ENCODE measurements around the gene UQCC3.
"Not testable (repeated sequence)": the region's sequence is repeated elsewhere in the genome, so short reads cannot be mapped to it uniquely, and the experiment has no call there.

The UQCC3 gene

DNA sequence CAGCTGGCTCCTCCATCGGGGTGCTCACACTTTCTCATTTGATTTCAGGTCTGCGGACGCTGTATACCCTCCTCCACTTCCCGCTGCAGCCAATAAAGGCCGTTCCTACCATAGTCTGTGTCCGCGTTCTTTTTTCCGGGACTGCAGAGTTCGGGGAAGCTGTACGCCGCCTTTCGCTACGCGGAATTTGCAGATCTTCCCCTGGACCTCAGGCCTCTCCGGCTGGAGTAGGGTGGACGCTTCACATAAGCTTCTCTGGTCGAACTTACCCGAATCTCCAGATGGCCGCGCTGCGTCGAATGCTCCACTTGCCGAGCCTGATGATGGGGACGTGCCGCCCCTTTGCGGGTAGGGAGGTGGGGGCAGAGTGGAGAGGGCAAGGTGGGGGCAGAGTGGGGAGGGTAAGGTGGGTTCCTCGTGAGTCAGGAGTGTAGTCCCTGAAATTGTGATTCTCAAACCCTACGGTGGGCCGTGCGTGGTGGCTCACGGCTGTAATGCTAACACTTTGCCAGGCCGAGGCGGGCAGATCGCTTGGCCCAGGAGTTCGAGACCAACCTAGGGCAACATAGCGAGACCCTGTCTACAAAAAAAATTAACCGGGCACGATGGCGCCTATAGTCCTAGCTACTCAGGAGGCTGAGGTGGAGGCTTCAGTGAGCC lies 5.7 kb upstream of the UQCC3 start:
- peak; percentile 65 for DNase-seq

DNA sequence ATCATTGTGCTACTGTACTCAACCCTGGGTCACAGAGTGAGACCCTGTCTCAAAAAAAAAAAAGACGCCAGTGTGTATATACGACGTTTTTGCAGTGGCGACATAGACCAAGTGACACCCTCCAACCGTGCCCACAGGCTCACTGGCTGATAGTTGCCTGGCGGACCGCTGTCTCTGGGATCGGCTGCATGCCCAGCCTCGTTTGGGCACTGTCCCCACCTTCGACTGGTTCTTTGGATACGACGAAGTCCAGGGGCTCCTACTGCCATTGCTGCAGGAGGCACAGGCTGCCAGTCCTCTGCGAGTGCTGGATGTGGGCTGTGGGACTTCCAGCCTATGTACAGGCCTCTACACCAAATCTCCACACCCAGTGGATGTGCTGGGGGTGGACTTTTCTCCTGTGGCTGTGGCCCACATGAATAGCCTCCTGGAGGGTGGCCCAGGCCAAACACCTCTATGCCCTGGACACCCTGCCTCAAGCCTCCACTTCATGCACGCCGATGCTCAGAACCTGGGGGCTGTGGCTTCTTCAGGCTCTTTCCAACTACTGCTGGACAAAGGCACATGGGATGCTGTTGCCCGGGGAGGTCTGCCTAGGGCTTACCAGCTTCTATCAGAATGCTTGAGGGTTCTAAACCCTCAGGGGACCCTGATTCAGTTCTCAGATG lies 5.1 kb upstream of the UQCC3 start:
- no peak for DNase-seq

DNA sequence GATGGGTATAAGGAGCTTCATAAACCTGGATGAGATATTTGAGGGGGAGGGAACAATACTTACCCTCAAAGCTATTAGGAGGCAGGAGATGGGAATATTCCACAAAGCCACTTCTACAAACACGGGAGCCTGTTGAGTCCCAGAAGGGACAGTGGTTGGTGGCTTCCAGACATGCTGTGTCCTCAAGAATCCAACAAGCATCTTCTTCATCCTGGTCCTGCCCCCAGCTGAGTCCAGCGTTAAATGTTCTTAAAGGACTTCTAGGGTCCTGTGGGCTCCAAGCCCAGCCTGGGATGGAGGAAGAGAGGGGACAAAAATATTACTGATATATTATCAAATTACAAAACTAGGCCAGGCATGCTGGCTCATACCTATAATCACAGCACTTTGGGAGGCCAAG lies 4.0 kb upstream of the UQCC3 start:
- DNase-seq: no peak

DNA sequence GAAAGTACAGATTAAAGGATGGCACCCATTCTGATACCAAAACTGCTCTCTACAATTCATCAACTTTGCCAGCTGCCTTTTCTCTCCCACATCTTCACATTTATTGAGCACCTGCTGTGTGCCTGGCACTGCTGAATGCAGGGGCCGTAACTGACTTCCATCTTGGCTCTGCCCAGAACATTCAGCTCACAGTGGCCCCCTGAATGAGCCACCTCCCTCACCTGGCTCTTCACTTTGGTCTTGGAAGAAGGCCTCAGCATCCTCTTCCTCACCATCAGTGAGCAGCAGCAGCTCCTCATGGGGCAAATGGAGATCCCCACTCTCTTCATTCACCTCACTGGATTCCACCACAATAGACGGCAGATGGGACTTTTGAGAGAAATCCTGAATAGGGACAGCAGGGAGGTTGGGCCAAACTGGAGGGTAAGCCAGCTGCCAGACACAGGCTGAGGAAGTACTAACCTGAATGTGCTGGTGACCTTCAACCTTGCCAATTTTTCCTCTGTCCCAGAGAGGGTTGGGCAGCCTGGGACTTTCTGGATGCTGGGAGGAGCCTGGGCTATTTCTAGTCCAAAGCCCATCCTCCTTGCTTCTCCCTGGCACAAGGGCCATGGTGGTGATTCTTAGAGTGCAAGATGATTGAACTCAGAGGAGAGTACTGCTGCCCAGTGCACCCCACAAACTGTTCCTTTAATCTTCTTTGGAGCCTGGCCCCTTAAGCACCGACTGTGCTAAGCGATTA lies 1.9 kb upstream of the UQCC3 start:
- DNase-seq: no peak

DNA sequence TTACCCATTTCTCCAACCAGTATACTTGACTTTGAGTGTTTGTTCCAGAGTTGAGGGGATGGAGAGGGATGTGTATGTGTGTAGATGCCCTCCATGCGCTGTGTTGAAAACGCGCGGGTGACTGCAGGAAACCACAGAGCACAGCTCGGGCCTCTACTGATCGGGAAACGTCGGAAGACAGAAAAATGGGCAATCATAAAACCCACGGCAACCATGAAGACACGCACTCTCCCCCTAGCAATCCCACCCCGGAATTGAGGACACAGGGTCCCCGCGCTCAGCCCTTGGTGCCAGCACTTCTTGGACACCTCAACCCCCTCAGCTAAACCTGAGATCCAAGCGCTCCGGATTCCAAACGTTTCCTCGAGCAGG lies 251 bp upstream of the UQCC3 start:
- no peak for DNase-seq

DNA sequence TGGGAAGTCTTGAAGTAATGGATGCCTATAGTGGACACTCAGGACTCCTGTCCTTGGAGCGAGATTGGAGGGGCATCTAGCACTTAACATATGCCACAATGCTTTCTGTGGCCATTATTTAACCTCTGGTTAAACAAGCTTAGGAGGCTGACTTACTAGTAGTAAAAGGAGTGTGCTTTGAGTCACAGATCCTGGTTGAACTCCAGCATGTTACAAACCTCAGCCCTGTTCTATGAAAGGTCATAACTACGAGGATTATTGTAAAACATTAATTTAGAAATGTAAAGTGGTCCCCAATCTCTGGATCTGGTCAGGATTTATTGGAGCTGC lies 1.7 kb downstream of the UQCC3 start:
- DNase-seq: no peak

DNA sequence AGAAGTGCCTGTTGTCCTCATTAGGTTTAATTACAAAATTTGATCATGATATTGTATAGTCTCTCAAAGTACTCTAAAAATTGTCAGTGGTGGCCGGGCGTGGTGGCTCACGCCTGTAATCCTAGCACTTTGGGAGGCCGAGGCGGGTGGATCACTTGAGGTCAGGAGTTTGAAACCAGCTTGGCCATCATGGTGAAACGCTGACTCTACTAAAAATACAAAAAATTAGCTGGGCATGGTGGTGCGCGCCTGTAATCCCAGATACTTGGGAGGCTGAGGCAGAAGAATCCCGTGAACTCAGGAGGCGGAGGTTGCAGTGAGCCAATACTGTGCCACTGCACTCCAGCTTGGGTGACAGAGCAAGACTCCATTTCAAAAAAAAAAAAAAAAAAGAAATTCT lies 3.9 kb downstream of the UQCC3 start:
- not testable (repeated sequence) for DNase-seq

DNA sequence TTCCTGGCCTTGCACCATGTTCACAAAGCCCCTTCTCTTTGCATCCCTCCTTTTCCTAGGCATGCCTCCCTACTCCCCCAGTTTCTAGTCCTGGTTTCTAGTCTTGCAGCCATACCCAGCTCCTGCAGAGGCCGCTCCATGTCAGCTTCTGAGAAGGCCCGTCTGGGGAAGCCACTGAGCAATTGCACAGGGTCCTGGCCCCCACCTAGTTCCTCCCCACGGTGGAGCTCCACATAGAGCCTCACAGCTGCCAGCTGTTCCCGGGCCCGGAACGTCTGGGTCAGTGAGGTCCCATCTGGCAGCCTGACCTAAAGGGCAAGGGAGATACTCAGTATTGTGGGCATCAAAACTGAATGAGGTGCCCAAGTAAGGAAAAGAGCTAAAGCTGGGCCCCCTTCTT lies 5.2 kb downstream of the UQCC3 start:
- DNase-seq: no peak

DNA sequence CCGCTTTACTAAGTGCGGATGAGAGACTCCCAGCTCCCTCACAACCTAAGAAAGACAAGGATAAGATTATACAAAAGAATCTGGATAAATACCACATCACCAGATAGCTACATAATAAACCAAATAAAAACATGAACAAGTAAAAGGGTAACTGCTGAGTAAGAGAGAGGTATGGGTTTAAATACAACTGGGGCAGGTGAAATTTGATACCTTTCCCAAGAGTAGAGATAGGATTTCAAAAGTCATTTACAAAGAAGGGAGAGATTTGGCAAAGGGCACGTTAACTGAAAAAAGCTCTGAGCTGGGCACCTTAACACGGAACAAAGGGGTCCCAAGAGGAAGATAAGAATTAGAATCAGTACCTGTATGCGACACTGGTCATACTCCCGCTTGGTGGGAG lies 5.7 kb downstream of the UQCC3 start:
- DNase-seq: no peak

DNA sequence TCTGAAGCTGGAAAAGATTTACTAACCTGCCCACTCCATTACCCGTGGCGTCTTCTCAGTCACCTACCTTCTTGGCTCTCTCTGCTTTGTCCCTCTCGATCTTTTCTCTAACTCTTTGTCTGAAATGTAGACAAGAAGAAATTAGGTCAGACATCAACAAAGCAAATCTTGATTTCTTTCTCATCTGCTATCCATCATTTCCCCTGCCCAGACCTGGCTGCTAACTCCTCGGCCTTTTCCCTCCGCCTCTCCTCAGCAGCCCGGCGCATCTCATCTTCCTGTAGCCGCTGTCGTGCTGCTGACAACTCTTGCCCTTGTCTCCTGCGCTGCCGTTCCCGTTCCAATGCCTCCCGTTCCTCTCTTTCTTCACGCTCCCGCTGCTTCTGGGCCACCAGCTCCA lies 6.2 kb downstream of the UQCC3 start:
- no peak for DNase-seq

DNA sequence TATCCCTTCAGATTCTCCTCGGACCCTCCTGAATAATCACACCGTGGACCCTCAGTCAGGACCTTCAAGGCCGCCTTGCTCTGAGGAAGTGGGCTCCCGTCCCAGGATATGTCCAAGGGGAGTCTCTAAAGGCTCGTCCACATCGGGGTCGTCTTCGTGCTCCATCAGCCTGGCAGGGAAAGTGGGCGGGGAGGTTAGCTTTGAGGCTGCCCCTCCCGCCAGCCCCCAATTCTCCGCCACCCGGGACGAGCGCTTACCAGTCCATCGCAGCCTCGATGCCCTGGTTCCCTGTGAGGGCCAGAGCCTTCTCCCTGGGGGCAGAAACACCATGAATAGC lies 6.9 kb downstream of the UQCC3 start:
- DNase-seq: no peak

DNA sequence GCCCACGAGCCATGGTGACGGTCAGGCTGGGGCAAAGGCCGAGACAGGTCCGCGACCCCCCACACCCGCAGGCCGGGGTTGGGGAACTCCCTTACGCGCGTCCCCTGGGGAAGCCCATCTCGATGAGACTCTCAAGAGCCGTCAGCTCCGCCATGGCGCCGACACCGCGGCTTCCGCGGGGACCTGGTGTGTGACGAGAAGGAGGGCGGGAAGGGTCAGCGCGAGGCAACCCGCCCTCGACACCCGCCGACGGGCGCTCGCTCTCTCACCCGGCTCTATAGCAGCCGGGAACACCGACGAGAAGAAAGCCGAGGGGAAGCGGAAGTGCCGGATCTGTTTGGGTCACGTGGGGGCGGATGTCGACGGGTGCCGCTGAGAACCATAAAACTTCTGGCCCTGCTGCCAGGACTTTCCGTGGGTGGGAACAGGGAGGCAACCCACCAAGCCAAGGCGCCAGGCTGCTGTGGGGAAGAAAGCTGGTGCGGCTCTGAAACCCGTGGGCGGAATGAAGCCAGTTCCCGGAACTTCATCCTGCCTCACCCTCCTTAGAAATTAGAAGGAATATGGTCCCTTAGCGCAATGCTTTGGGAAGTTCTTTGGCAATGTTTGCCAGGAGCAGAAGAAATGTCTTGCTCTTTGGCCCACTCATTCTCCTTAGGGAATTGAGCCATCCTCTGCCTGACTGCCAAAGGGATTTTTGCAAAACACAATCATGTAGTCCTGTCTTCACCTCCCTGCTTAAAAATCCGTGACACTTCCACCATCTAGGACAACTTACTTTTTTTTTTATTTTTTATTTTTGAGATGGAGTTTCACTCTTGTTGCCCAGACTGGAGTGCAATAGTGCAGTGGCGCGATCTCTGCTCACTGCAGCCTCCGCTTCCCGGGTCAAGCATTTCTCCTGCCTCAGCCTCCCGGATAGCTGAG lies 7.6 kb downstream of the UQCC3 start, which contains the start of gene UBXN1:
TSS of gene UBXN1 (minus strand) at position 304 of the 927 bp plus-strand sequence. CDS start at position 154, 150 bp downstream.
- DNase-seq: peak; percentile 93

DNA sequence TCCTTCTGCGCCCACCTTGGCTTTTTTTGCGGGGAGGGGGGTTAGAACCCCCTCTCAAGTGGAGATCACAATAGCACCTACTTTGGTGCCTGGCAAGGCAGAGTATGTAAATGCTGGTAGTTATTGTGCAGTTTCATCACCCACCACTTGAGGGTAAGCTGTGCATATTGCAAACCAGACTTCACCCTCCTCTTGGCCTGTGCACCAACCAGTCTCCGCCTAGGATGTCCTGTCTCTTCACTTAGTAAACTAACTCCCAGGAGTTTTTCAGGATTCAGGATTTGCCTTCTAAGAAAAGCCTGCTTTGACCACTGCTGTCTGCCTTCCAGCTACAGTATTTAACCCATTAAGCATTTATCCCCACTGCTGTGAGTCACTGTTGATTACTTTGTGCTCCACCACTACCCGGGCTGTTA lies 9.4 kb downstream of the UQCC3 start:
- DNase-seq: peak; percentile 60

DNA sequence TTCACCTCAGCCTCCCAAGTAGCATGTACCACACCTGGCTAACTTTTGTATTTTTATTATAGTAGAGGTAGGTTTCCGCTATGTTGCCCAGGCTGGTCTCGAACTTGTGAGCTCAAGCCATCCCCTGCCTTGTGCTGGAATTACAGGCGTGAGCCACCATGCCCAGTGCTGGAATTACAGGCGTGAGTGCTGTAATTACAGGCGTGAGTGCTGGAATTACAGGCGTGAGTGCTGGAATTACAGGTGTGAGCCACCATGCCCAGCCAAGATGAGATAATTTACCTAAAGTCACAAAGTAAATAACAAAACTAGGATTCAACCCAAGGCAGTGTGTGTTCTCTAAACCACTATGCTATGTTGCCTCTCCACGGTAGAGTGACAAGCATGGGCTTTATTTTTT lies 11.0 kb downstream of the UQCC3 start:
- no peak for DNase-seq

DNA sequence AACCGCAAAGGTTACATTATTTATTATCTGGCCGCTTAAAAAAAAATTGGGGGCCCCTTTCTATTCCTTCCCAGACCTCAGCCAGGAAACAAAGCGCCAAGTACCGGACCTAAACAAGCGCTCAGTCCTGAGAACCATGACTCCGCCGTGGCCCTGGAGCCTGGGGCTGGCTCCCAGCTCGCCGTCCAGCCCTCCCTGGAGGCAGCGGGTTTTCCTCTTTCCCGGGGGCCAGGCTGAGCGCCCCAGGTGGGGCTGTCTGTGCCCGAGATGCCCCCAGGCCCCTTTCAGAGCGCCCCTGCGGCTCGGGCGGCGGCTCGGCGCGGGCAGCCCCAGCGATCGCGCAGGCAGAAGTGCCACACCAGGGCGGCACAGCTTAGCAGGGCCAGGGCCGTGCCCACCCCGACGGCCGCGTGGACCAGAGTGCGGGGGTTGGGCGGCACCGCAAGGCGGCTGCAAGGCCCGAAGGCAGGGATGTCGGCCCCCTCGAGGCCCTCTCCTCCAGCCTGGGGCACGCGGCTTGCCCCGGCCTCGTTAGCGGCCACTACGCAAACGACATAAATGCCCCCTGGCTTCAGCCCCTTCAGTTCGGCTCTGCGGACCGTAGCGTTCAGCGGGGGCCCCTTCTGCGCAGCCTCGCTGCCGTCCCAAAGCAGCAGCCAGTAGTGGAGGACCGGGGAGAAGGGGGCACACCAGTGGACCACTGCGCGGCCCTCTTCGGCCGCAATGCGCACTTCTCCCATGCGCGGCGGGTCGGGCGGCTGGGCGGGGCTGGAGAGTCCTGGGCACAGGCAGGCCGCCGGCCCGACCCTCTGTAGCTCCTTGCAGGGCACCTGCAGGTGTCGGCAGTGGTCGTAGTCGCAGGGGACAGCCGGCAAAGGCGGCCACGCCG lies 16.3 kb downstream of the UQCC3 start:
- no peak for DNase-seq

DNA sequence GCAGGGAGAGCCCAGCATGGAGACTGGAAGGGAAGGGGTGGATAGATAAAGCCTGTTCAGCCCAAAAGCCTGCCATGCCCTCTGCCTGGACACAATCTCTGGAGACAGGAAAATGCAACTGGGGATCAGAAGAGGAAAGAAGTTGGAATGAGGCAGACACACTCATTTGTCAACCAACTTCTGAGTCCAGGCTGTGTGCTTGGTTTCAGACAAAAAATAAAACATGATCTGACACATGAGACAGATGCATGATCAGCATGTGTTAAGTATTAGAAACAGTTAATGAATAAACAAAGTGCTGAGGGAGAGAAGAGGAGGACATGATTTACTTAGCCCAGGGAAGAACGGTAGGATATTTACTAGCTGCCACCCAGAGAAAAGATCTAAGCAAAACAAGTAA lies 17.0 kb downstream of the UQCC3 start:
- no peak for DNase-seq

DNA sequence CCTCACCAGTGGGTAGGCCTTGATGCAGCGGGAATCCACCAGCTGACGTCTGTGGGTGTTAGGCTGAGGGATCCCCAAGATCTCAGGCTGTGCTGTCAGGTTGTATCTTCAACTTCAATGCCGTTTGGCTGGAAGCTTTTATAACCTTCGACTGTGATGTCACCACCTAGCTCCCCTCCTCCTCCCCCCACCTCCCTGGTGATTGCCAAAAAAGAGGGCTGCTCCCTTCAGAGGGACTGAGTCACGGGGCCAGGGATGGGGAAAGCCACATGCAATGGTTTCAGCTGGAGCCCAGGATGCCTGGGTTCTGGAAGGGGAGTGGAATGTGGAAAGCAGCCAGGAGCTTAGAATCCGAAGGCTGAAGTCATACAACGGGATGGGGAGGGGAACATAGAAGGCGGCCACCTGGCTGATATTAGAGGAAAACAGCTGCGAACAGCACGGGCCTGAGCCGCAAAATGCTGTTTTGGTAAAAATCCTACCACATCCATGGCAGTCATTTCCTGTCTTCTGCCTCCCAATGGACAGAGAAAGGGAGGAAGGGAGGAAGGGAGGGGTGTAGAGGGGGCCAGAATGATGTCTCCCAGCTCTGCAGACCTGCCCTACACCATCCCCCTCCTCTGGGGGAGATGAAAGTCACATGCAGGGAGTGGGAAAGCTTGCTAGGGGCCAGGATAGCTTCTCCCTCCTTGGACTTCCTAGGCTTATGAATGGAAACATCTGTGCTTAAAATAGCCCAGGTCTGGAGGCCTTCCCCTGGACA lies 18.1 kb downstream of the UQCC3 start, which contains the start of gene LRRN4CL:
TSS of gene LRRN4CL (minus strand) at position 110 of the 763 bp plus-strand sequence. CDS start 1,022 bp downstream, outside the sequence.
- DNase-seq: no peak

DNA sequence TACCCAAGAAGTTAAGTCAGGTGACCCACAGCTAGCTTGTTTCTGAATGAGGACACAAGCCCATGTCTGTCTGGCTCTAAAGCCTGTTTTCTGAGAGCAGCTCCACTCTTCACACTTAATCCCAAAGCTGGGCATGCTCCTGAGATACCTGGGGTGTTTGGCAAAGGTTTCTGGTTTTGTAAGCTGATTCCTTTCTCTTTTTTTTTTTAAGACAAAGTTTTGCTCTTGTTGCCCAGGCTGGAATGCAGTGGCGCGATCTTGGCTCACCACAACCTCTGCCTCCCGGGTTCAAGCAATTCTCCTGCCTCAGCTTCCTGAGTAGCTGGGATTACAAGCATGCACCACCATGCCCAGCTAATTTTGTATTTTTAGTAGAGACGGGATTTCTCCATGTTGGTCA lies 22.2 kb downstream of the UQCC3 start:
- not testable (repeated sequence) for DNase-seq

DNA sequence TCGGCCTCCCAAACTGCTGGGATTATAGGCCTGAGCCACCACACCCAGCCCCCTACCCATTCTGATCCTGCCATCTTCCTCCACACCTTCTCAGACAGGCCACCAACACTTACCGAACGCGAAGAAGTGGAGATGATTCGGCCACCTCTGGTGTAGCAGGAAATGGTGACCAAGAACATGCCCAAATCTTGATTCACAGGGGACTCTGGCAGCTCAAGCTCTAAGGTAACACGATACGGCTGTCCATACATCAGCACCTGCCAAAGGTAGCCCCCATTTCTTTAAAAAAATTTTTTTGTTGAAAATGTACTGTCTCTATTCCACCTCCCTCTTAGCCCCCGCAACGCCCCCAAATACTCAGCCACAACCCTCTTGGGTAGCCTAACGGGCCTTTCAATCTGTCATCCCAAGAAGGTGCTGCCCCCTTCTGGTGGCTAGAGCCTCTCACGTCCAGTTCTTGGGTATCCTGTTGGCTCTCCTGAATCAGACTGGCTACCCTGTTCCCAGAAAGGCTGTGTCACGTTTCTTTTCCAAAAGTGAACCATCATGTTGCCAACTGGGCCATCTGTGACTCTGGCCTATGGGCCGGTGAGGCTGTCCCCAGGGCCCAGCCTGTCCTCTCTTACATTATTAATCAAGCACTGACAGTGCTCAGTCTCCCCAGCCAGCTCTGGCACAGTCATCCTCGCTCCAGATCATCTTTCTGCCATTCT lies 23.1 kb downstream of the UQCC3 start:
- peak; percentile 81 for DNase-seq

DNA sequence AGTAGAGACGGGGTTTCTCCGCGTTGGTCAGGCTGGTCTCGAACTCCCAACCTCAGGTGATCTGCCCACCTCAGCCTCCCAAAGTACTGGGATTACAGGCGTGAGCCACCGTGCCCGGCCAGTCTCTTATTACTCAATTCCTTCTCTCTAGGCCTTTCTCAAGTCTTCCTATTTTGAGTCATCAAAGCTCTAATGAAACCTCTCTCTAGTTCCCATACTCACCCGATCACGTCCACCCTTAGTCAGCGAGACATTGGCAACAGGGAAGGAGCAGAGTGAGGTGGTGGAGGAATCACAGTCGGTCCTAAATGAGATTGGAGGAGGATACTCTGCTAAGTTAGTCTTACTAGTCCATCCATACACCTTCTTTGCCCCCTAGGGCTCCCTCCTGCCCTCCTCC lies 30.8 kb downstream of the UQCC3 start:
- DNase-seq: no peak

DNA sequence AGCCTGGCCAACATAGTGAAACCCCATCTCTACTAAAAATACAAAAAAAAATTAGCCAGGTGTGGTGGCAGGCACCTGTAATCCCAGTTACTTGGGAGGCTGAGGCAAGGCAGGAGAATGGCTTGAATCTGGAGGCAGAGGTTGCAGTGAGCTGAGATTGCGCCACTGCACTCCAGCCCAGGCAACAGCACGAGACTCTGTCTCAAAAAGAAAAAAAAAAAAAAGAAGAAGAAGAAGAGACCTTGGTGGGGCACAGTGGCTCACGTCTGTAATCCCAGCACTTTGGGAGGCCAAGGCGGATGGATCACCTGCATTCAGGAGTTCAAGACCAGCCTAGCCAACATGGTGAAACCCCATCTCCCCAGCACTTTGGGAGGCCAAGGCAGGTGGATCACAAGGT lies 32.4 kb downstream of the UQCC3 start:
- DNase-seq: not testable (repeated sequence)
